ENCODE results near the gene PBX3. TPM values are rescaled to one million over a fixed set of nuclear protein-coding genes. Genes with fewer than 3 reads are reported as not detected.
"Not testable (repeated sequence)": the region's sequence is repeated elsewhere in the genome, so short reads cannot be mapped to it uniquely, and the experiment has no call there.

PBX3 gene
- total and polyA plus RNA-seq, 2 donors (not counting 1 experiment from before 2014, with no cell fraction given), result 35.8 to 51.8 TPM

- no peak overlapping the region for H3K9ac ChIP-seq (ENCODE audit: insufficient read depth, low read length)
- no peak overlapping the region for H3K4me3 ChIP-seq (replicated peaks in 1 of 4; ENCODE audit: control extremely low read depth in 1 of 4, insufficient read depth in 1 of 4, low read depth in 3 of 4, low read length in 4 of 4)
- peaks cover 74% of the 10 kb centered on the region for H3K79me2 ChIP-seq (ENCODE audit: control insufficient read depth, insufficient read depth, low read length)
- no peaks in the 10 kb centered on the region for H3K4me1 ChIP-seq (ENCODE audit: control insufficient read depth, extremely low read depth, insufficient read depth, low read length)
- no peak for DNase-seq (ENCODE audit: low read depth in 2 of 2)
- no peaks in the 10 kb centered on the region for H3K9me3 ChIP-seq (ENCODE audit: control insufficient read depth, insufficient read depth, low read depth, low read length)
- H3K36me3 ChIP-seq (ENCODE audit: control insufficient read depth, insufficient read depth, low read length), result peaks cover 1% of the 10 kb centered on the region
- H3K4me2 ChIP-seq (ENCODE audit: extremely low read depth, insufficient read depth, low read length), result no peak overlapping the region
- no peaks in the 10 kb centered on the region for H3K27me3 ChIP-seq (ENCODE audit: control insufficient read depth, insufficient read depth, low read length)
- no peak for TF ChIP-seq EZH2 (IDR thresholded peaks at IDR 0.05; ENCODE audit: low read length, missing control alignments)
- TF ChIP-seq CTCF (conservative IDR thresholded peaks at IDR 0.05 in 1 of 2, IDR thresholded peaks at IDR 0.05 in 1 of 2; ENCODE audit: low read depth in 1 of 2, low read length in 2 of 2), result no peak
- H3K27ac ChIP-seq (ENCODE audit: insufficient read depth, low read length), result no peak overlapping the region
- H4K20me1 ChIP-seq (ENCODE audit: control insufficient read depth, extremely low read depth, insufficient read depth, low read length), result no peaks in the 10 kb centered on the region
- no peak overlapping the region for H2AFZ ChIP-seq (ENCODE audit: low read length)
Observed at GRCh38 chr9:125772740-125773139, 25.6 kb downstream of the PBX3 start.

DNA sequence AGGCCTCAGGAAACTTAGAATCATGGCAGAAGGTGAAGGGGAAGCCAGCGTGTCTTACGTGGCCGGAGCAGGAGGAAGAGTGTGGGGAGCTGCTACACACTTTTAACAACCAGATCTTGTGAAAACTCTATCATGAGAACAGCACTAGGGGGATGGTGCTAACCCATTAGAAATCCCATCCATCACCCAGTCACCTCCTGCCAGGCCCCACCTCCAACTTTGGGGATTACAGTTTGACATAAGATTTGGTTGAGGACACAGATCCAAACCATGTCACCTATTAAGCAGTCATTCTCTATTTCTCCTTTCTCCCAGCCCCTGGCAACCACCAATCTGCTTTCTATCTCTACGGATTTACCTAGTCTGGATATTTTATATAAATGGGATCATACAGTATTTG lies 26.9 kb downstream of the PBX3 start:
- H3K36me3 ChIP-seq (ENCODE audit: control insufficient read depth, insufficient read depth, low read length), result peaks cover 1% of the 10 kb centered on the region
- H3K27me3 ChIP-seq (ENCODE audit: control insufficient read depth, insufficient read depth, low read length), result no peaks in the 10 kb centered on the region
- H3K4me2 ChIP-seq (ENCODE audit: extremely low read depth, insufficient read depth, low read length), result no peak overlapping the region
- no peak overlapping the region for H3K27ac ChIP-seq (ENCODE audit: insufficient read depth, low read length)
- peaks cover 64% of the 10 kb centered on the region for H3K79me2 ChIP-seq (ENCODE audit: control insufficient read depth, insufficient read depth, low read length)
- H3K9me3 ChIP-seq (ENCODE audit: control insufficient read depth, insufficient read depth, low read depth, low read length), result no peaks in the 10 kb centered on the region
- H2AFZ ChIP-seq (ENCODE audit: low read length), result no peak overlapping the region
- H3K9ac ChIP-seq (ENCODE audit: insufficient read depth, low read length), result no peak overlapping the region
- H3K4me1 ChIP-seq (ENCODE audit: control insufficient read depth, extremely low read depth, insufficient read depth, low read length), result no peaks in the 10 kb centered on the region
- no peaks in the 10 kb centered on the region for H4K20me1 ChIP-seq (ENCODE audit: control insufficient read depth, extremely low read depth, insufficient read depth, low read length)
- no peak overlapping the region for H3K4me3 ChIP-seq (replicated peaks in 1 of 4; ENCODE audit: control extremely low read depth in 1 of 4, insufficient read depth in 1 of 4, low read depth in 3 of 4, low read length in 4 of 4)
- TF ChIP-seq EZH2 (IDR thresholded peaks at IDR 0.05; ENCODE audit: low read length, missing control alignments) (no peak), CTCF (conservative IDR thresholded peaks at IDR 0.05 in 1 of 2, IDR thresholded peaks at IDR 0.05 in 1 of 2; ENCODE audit: low read depth in 1 of 2, low read length in 2 of 2) (no peak)
- no peak for DNase-seq (ENCODE audit: low read depth in 2 of 2)

DNA sequence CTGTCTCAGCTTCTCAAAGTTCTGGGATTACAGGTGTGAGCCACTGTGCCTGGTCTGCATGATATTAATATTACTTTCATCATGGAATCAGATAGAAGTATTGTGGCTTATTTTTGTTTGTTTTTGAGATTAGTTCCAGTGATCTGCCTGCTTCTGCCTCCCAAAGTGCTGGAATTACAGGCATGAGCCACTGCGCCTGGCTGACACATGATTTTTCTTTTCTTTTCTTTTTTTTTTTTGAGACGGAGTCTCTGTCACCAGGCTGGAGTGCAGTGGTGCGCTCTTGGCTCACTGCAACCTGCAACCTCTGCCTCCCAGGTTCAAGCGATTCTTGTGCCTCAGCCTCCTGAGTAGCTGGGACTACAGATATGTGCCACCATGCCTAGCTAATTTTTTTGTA lies 29.6 kb downstream of the PBX3 start:
- H3K79me2 ChIP-seq (ENCODE audit: control insufficient read depth, insufficient read depth, low read length), result peaks cover 46% of the 10 kb centered on the region
- not testable (repeated sequence) for DNase-seq (ENCODE audit: low read depth in 2 of 2); H3K9me3 ChIP-seq (ENCODE audit: control insufficient read depth, insufficient read depth, low read depth, low read length); H3K4me3 ChIP-seq (replicated peaks in 1 of 4; ENCODE audit: control extremely low read depth in 1 of 4, insufficient read depth in 1 of 4, low read depth in 3 of 4, low read length in 4 of 4); H3K36me3 ChIP-seq (ENCODE audit: control insufficient read depth, insufficient read depth, low read length); H3K27me3 ChIP-seq (ENCODE audit: control insufficient read depth, insufficient read depth, low read length); H3K4me2 ChIP-seq (ENCODE audit: extremely low read depth, insufficient read depth, low read length); H3K9ac ChIP-seq (ENCODE audit: insufficient read depth, low read length); H3K4me1 ChIP-seq (ENCODE audit: control insufficient read depth, extremely low read depth, insufficient read depth, low read length); H4K20me1 ChIP-seq (ENCODE audit: control insufficient read depth, extremely low read depth, insufficient read depth, low read length); H2AFZ ChIP-seq (ENCODE audit: low read length); H3K27ac ChIP-seq (ENCODE audit: insufficient read depth, low read length)

DNA sequence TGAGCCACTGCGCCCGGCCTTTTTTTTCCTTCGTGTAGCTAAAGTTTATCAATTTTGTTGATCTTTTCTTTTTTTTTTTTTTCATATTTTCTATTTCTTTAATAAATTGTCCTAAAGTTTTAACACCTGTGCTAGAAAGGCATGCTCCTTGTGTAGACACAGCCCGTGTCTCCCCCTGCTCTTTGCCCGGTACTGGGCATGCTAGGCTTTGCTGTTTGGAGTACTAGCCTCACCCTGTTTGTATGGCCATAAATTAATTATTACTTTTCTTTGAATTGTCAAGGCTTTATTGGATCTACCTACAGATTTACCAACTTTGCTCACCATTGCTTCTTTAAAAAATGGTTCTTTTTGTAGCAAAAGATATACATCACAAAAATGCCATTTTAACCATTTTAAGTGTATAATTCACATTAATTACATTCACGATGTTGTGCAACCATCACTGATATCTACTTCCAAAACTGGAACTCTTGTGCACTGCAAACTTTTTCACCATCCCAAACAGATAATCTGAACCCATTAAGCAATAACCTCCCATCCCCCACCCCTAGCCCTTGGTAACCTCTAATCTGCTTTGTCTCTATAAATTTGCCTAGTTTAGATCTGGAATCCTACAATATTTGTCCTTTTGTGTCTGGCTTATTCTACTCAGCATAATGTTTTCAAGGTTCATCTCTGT lies 31.5 kb downstream of the PBX3 start:
- not testable (repeated sequence) for H3K9me3 ChIP-seq (ENCODE audit: control insufficient read depth, insufficient read depth, low read depth, low read length); DNase-seq (ENCODE audit: low read depth in 2 of 2); H2AFZ ChIP-seq (ENCODE audit: low read length); H3K27me3 ChIP-seq (ENCODE audit: control insufficient read depth, insufficient read depth, low read length); H3K36me3 ChIP-seq (ENCODE audit: control insufficient read depth, insufficient read depth, low read length); H3K27ac ChIP-seq (ENCODE audit: insufficient read depth, low read length); H3K4me2 ChIP-seq (ENCODE audit: extremely low read depth, insufficient read depth, low read length); H3K4me1 ChIP-seq (ENCODE audit: control insufficient read depth, extremely low read depth, insufficient read depth, low read length); H4K20me1 ChIP-seq (ENCODE audit: control insufficient read depth, extremely low read depth, insufficient read depth, low read length); H3K9ac ChIP-seq (ENCODE audit: insufficient read depth, low read length); H3K4me3 ChIP-seq (replicated peaks in 1 of 4; ENCODE audit: control extremely low read depth in 1 of 4, insufficient read depth in 1 of 4, low read depth in 3 of 4, low read length in 4 of 4)
- peaks cover 41% of the 10 kb centered on the region for H3K79me2 ChIP-seq (ENCODE audit: control insufficient read depth, insufficient read depth, low read length)

GRCh38 chr9:125779220-125779565 lies 32.0 kb downstream of the PBX3 start:
- H3K79me2 ChIP-seq (ENCODE audit: control insufficient read depth, insufficient read depth, low read length), result peaks cover 37% of the 10 kb centered on the region
- H3K27me3 ChIP-seq (ENCODE audit: control insufficient read depth, insufficient read depth, low read length); H3K36me3 ChIP-seq (ENCODE audit: control insufficient read depth, insufficient read depth, low read length); H3K27ac ChIP-seq (ENCODE audit: insufficient read depth, low read length); H3K9me3 ChIP-seq (ENCODE audit: control insufficient read depth, insufficient read depth, low read depth, low read length); H3K4me1 ChIP-seq (ENCODE audit: control insufficient read depth, extremely low read depth, insufficient read depth, low read length); H3K4me2 ChIP-seq (ENCODE audit: extremely low read depth, insufficient read depth, low read length); H3K9ac ChIP-seq (ENCODE audit: insufficient read depth, low read length); H4K20me1 ChIP-seq (ENCODE audit: control insufficient read depth, extremely low read depth, insufficient read depth, low read length); DNase-seq (ENCODE audit: low read depth in 2 of 2); H3K4me3 ChIP-seq (replicated peaks in 1 of 4; ENCODE audit: control extremely low read depth in 1 of 4, insufficient read depth in 1 of 4, low read depth in 3 of 4, low read length in 4 of 4); H2AFZ ChIP-seq (ENCODE audit: low read length): not testable (repeated sequence)
